Activated naive CD4-positive, alpha-beta T cell treated with anti-CD3 and anti-CD28 coated beads for 36 hours (primary cell): ENCODE results near the gene STAC2. TPM values are rescaled to one million over a fixed set of nuclear protein-coding genes. Genes with fewer than 3 reads are reported as not detected.
A peak's percentile ranks its signal among the peaks of the same experiment; 100 is the strongest.

Experiments
- CTCF ChIA-PET: fragments of 350-600 bp; sonication (Branson Sonifier 250); formaldehyde crosslinking; loops from one replicate; lab custom pipeline; 2021; ENCODE audit warnings: antibody characterized with exemption; lab: Charles Lee
- DNase-seq: peaks from one replicate; pipeline ENCODE4 v3.0.0-alpha.2; 2020
- H3K27ac Mint-ChIP-seq: one replicate; pipeline ENCODE4 v1.8.0; 2021; ENCODE audit warnings: mild to moderate bottlenecking, mixed read lengths
- H3K27me3 Mint-ChIP-seq: one replicate; pipeline ENCODE4 v1.8.0; 2021; ENCODE audit warnings: low read depth, mixed read lengths
- H3K36me3 Mint-ChIP-seq: one replicate; pipeline ENCODE4 v1.8.0; 2021; ENCODE audit warnings: low read depth, mixed read lengths
- H3K4me1 Mint-ChIP-seq: one replicate; pipeline ENCODE4 v1.8.0; 2021; ENCODE audit warnings: low read depth, mixed read lengths
- H3K4me3 Mint-ChIP-seq: one replicate; pipeline ENCODE4 v1.8.0; 2021; ENCODE audit warnings: mild to moderate bottlenecking, moderate library complexity, mixed read lengths
- H3K9me3 Mint-ChIP-seq: one replicate; pipeline ENCODE4 v1.8.0; 2021; ENCODE audit warnings: mixed read lengths
- intact Hi-C: fragments of 100-400 bp; cut with micrococcal nuclease; formaldehyde crosslinking; loops from one replicate; pipeline ENCODE4 v1.15.1; 2023
- total RNA-seq, 2 experiments: library from RNA; stranded (reverse); gene quantifications; one replicate each; pipeline ENCODE4 v1.2.3, GENCODE V29; 2021

Gene STAC2
- total RNA-seq, 2 experiments from 2014 or later: not detected

DNA sequence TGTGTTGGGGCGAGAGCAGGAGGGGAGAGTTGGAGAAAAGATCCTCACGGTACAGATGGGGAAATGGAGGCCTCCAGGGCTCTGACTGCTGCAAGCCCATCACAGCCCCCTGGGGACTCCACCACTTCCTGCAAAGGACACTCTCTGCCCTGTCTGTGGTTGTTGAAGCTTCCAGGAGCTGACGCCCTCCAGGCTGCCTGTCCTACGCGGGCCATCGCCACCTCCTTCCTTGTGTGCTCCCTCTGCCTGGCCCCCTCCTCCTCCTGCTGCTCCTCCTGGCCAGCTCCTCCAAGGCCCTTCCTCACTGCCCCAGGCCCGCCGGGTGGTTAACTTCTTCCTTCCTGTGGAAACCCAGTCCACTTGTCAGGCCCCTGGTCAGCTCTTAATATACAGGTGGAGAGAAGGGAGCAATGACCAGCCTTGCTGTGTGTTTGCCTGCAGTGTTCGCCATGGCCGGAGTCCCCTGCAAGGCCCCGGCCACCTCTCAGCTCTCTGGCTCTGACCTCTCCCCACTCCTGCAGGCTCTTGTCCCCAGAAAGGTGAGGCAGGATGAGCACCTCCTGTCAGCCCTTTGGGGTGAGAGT, 18.4 kb upstream of the STAC2 start:
- Mint-ChIP-seq H3K27ac (no peak overlapping the region), H3K9me3 (no peaks in the 10 kb centered on the region), H3K27me3 (no peaks in the 10 kb centered on the region), H3K4me1 (peaks cover 16% of the 10 kb centered on the region), H3K4me3 (no peak overlapping the region), H3K36me3 (no peaks in the 10 kb centered on the region)
- CTCF ChIA-PET: interaction anchor here (0.6 to 23.8 kb wide), 32 partner anchors 9 to 577 kb away, joined by 3 to 502 read pairs (median 4); partner anchors contain the start of genes PLXDC1 and RPL19
- DNase-seq: no peak
- intact Hi-C loops: loop anchor here (1.0 to 5.0 kb wide), 3 partner anchors 9 to 262 kb away; no protein-coding TSS in a partner anchor

DNA sequence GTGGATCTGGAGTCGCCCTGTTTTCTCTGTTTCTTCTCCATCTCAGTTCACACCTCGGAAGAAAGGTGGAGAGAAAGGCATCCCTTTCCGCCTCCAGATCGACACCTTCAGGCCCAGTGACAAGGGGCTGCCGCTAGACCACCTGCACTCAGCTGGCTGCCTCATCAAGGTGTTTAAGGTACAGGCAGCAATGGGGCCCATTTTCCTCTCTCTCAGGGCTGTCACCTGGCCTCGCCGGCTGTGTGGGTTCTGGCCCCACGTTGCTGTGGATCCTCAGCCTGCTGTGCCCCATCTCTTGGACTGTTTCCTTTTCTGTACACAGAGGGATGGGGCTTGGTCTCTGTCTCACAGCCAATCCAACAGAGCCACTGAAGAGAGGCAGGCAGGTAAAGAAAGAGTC, 17.4 kb upstream of the STAC2 start:
- no peak overlapping the region for H3K4me3 Mint-ChIP-seq
- no peak overlapping the region for H3K27ac Mint-ChIP-seq
- DNase-seq: no peak
- no peaks in the 10 kb centered on the region for H3K9me3 Mint-ChIP-seq
- H3K36me3 Mint-ChIP-seq: no peaks in the 10 kb centered on the region
- intact Hi-C loops: loop anchor here (5.0 kb wide), 1 partner anchor 261 kb away; no protein-coding TSS in a partner anchor
- H3K4me1 Mint-ChIP-seq: peaks cover 24% of the 10 kb centered on the region
- H3K27me3 Mint-ChIP-seq: no peaks in the 10 kb centered on the region
- CTCF ChIA-PET: interaction anchor here (0.6 to 23.8 kb wide), 7 partner anchors 10 to 304 kb away, joined by 3 to 502 read pairs (median 6); no protein-coding TSS in a partner anchor

DNA sequence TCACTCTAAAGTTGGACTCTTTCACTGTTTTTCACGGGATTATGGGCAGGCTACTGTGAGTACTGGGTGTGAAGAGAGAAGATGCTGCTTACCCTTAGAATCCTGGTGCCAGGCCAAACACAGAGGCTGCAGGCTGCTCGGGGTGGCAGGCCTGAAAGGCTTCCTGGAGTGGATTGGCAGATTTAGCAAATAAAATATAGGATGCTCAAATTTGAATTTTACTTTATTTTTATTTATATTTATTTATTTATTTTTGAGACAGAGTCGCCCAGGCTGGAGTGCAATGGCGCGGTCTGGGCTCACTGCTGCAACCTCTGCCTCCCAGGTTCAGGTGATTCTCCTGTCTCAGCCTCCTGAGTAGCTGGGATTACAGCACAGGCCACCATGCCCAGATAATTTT, 14.9 kb upstream of the STAC2 start:
- Mint-ChIP-seq H3K27ac (no peak overlapping the region), H3K27me3 (no peaks in the 10 kb centered on the region), H3K36me3 (no peaks in the 10 kb centered on the region), H3K4me3 (no peak overlapping the region), H3K4me1 (peaks cover 30% of the 10 kb centered on the region), H3K9me3 (no peaks in the 10 kb centered on the region)
- CTCF ChIA-PET: interaction anchor here (0.5 to 23.8 kb wide), 6 partner anchors 12 to 624 kb away, joined by 3 to 502 read pairs (median 4); partner anchors contain the start of gene IKZF3
- intact Hi-C loops: loop anchor here (5.0 kb wide), 1 partner anchor 258 kb away; no protein-coding TSS in a partner anchor
- DNase-seq: no peak

DNA sequence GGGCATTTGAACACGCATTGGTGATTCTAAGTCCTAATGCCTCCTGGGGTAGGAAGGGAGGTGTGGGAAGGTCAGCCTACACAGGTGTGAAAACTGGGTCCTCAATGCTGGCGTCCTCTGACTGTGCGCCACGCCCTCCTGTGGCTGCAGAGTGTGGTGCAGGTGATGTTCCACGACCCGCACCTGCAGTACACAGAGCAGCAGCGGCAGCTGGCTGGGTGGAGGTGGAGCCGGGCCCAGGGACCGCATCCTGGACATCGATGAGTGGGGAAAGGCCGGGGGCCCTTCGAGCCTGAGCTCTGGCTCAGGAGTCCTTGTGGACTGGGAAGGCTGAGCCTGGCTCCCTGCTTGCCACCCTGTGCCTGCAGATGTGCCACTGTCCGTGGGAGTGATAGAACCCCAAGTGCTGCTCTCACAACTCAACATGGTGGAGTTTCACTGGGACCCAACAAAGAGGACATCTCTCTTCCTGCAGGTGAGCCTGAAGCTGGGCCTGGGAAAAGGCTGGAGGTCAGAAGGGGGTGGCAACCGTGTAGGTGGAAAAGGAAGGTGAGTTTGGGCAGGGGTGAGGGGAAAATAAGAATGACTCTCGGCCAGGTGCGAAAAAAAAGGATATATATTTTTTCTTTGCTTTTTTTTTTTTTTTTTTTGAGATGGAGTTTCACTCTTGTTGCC, 14.0 kb upstream of the STAC2 start:
- H3K4me3 Mint-ChIP-seq: no peak overlapping the region

DNA sequence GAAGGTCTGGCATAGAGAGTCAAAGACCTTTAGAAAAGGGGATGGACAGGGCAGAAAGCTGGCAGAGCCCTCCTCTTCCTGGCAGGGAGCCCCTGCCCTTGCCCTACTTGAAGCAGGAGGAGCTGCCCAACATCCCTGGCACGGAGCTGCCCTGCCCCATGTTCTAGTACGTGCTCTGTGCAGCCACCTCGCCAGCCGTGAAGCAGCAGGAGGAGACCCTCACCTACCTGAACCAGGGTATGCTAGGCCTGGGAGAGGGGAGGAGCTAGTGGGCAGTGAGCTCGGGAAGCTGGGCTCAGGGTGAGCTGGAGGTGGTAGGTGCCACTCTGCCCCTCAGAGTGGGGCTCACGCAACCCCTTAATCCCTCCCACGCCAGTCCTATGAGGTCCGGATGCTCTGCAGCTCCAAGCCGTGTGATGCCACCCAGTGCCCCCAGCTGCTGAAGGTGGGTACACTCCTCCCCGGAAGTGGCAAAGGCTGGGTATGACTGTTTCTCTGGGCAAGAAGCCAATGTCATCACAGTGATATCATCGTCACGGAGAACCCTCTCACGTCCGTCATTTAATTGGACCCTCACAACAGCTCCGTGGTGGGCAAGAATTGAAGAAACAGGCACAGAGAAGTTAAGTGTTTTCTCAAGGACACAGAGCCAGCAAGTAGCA, 12.7 kb upstream of the STAC2 start:
- Mint-ChIP-seq H3K4me1 (peaks cover 25% of the 10 kb centered on the region), H3K9me3 (no peaks in the 10 kb centered on the region), H3K27me3 (no peaks in the 10 kb centered on the region), H3K4me3 (no peak overlapping the region), H3K27ac (peak overlapping the region; percentile 24), H3K36me3 (no peaks in the 10 kb centered on the region)
- intact Hi-C loops: loop anchor here (5.0 kb wide), 1 partner anchor 71 kb away; the partner anchor contains the start of gene ARL5C
- CTCF ChIA-PET: interaction anchor here (0.7 to 23.8 kb wide), 15 partner anchors 7 to 485 kb away, joined by 3 to 502 read pairs (median 5); partner anchors contain the start of genes ARL5C, PGAP3 and RPL19
- peak; percentile 83 for DNase-seq

More for the DNA sequence above, 14.0 kb upstream of the STAC2 start:
- no peaks in the 10 kb centered on the region for H3K27me3 Mint-ChIP-seq
- DNase-seq: peak; percentile 83
- CTCF ChIA-PET: interaction anchor here (0.9 to 23.8 kb wide), 7 partner anchors 9 to 74 kb away, joined by 3 to 502 read pairs (median 5); partner anchors contain the start of gene ARL5C
- no peaks in the 10 kb centered on the region for H3K36me3 Mint-ChIP-seq
- peaks cover 31% of the 10 kb centered on the region for H3K4me1 Mint-ChIP-seq
- no peaks in the 10 kb centered on the region for H3K9me3 Mint-ChIP-seq
- intact Hi-C loops: loop anchor here (5.0 kb wide), 2 partner anchors 72 to 257 kb away; partner anchors contain the start of gene ARL5C
- H3K27ac Mint-ChIP-seq: no peak overlapping the region

DNA sequence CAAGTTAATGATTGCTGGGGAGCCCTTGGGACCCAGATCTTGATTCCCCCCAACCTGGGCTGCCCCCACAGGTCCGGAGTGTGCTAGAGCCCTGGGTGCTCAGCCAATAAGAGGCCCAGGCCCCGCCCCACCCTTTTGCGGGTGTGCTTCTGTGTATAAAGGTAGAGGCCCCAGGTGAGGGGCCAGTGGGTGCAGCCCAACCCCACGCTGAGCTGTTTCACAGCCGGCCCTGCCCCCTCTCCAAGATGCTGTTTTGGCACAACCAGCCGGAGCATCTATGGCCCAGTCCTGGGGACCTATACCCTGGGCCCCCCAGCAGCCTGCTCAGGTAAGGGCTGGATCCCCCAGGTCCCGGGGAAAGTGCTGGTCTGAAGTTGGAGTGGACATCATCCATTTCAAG, 11.8 kb upstream of the STAC2 start:
- H3K4me1 Mint-ChIP-seq: peaks cover 25% of the 10 kb centered on the region

DNA sequence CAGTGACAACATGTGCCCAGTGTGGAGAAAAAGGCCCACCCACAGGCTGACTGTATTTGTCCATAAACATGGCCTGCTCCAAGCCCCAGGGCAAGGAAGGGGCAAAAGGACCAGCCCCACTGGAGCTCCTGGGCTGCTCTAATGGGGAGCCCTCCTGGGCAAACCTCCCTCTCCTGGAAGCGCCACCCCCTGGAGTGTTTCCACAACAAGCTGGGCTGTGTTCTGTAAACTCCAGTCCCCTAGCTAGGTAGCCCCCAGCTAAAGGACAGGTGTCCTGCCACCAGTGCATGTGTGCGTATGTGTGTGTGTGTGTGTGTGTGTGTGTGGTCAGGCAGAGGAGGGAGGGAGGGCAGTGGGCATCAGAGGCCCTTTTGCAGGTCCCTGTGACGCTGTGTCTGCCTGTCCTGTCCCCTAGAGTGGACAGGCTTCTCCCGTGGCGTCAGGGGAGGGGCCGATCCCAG, 11.3 kb upstream of the STAC2 start:
- Mint-ChIP-seq H3K36me3 (no peaks in the 10 kb centered on the region), H3K27me3 (peaks cover under 1% of the 10 kb centered on the region), H3K27ac (no peak overlapping the region), H3K9me3 (no peaks in the 10 kb centered on the region), H3K4me3 (no peak overlapping the region), H3K4me1 (peaks cover 29% of the 10 kb centered on the region)
- intact Hi-C loops: loop anchor here (5.0 kb wide), 1 partner anchor 70 kb away; the partner anchor contains the start of gene ARL5C
- DNase-seq: no peak
- CTCF ChIA-PET: interaction anchor here (1.0 to 23.8 kb wide), 10 partner anchors 8 to 254 kb away, joined by 3 to 502 read pairs (median 6); partner anchors contain the start of genes RPL19 and STAC2

More for the DNA sequence above, 11.8 kb upstream of the STAC2 start:
- CTCF ChIA-PET: interaction anchor here (0.7 to 23.8 kb wide), 12 partner anchors 7 to 255 kb away, joined by 3 to 502 read pairs (median 7); partner anchors contain the start of genes ARL5C and RPL19
- intact Hi-C loops: loop anchor here (5.0 kb wide), 1 partner anchor 70 kb away; the partner anchor contains the start of gene ARL5C
- Mint-ChIP-seq H3K4me3 (no peak overlapping the region), H3K27ac (no peak overlapping the region), H3K36me3 (no peaks in the 10 kb centered on the region), H3K27me3 (no peaks in the 10 kb centered on the region), H3K9me3 (no peaks in the 10 kb centered on the region)
- DNase-seq: no peak

DNA sequence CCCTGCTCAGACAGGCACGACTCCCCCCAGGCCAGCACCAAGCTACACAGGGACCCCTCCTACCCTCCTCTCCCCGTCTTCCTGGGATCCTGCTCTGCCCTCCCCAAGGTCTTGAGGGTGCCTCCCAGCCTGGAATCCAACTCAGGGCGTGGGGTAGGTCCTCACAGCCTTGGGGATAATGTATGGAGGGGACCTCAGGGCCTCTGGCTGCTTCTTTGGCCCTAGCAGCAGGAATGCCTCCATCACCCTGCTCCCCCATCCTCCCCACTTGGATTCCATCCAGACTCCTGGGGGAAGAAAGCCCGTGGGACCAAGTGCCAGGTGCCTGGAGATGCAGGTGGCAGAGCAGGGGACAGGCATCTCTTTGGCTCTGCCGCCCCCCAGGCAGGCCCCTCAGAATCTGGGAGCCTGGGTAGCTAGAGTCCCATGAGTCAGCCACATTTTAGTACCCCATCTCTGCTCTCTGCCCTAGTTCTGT, 10.7 kb upstream of the STAC2 start:
- no peaks in the 10 kb centered on the region for H3K36me3 Mint-ChIP-seq
- H3K27me3 Mint-ChIP-seq: peaks cover 2% of the 10 kb centered on the region
- peaks cover 34% of the 10 kb centered on the region for H3K4me1 Mint-ChIP-seq
- H3K27ac Mint-ChIP-seq: no peak overlapping the region
- DNase-seq: no peak
- CTCF ChIA-PET: interaction anchor here (0.5 to 23.8 kb wide), 23 partner anchors 9 to 1014 kb away, joined by 3 to 502 read pairs (median 5); partner anchors contain the start of genes FBXO47, RPL19 and STAC2
- no peaks in the 10 kb centered on the region for H3K9me3 Mint-ChIP-seq
- intact Hi-C loops: loop anchor here (5.0 kb wide), 1 partner anchor 69 kb away; the partner anchor contains the start of gene ARL5C
- no peak overlapping the region for H3K4me3 Mint-ChIP-seq

DNA sequence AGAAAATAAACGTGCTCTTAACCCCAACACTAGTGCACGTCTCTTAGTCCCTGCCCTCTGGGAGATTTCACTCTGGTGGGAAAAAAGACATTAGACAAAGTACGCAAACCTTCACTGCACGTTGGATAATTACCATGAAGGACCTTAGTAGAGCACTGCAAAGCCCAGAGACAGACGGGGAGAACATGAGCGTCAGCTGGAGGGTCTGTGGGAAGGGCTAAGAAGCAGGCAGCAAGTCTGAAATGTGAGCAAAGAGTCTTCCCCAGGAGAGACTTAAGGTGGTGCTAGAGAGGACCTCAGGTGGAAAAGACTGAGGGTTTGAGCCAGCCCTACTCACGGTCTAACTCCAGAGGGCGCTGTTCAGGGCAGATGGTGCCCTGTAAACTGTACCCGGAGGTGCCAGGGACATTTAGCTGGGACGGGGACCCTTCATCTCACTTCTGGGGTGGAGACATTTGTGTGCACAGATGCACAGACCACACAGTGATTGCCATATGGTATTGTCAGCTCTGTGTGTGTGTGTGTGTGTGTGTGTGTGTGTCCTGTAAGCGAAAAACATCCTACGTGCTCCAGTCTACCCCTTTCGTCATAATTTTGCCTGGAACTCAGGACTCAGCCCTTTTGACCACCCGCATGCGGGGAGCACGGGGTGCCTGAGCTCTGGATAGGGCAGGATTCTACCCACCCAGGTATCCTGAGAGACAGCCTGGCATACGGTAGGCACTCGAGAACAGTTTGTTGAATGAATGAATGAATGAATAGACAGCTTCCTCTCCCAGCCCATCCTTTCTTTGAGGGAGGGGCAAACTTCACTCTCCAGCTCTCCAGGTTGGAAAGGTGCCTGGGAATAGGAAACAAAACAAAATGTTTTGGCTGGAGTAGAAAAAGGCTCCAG, 10.1 kb upstream of the STAC2 start:
- Mint-ChIP-seq H3K4me1 (peaks cover 34% of the 10 kb centered on the region), H3K9me3 (no peaks in the 10 kb centered on the region), H3K27ac (no peak overlapping the region), H3K27me3 (peaks cover 2% of the 10 kb centered on the region), H3K4me3 (no peak overlapping the region), H3K36me3 (no peaks in the 10 kb centered on the region)
- intact Hi-C loops: loop anchor here (1.0 to 5.0 kb wide), 2 partner anchors 8 to 69 kb away; partner anchors contain the start of gene ARL5C
- CTCF ChIA-PET: interaction anchor here (0.5 to 23.8 kb wide), 25 partner anchors 9 to 1014 kb away, joined by 3 to 502 read pairs (median 5); partner anchors contain the start of genes FBXO47 and STAC2
- peak; percentile 76 for DNase-seq

DNA sequence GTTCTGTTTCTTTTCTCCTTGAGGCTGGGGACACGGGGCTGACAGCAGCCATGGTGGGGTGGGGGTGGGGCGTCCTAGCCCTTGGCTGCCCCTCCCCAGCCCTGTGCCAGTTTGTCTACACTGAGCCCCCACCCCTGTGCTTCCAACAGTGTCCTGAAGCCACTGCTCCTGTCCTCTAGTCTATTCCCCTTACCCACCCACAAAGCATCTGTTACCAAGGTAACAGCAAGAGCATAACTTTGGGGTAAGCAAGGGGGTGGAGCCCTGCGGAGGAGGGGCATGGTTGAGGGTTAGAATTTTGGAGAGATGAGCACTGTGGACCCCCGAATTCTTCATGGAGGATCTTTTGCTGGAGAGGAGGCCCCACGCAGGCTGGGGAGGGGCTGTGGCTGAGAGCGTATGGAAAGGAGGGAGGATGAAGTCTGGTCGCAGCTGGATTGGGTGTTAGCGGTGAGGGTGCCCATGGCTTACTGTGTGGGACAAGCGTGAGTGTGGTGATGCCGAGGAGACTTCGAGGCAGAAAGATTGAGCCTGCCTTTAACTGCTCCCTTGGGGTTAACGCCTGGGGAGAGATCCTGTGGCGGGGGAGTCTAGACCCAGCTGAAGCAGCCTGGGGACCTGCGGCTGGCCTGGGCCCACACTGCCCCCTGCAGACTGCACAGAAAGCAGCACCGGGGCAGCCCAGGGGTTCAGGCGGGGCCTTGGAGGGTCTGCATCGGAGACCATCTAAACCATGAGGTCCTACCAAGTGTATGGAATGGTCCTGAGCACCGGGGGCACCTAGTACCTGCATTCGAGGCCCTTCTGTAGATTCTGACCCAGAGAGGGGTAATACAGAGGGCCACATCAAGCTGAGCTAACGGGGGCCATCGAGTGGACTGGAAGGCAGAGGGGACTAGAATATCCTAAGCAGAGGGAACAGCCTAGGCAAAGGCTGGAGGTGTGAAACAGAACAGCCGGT, 6.1 kb upstream of the STAC2 start:
- no peaks in the 10 kb centered on the region for H3K36me3 Mint-ChIP-seq
- intact Hi-C loops: loop anchor here (1.0 kb wide), 1 partner anchor 25 kb away; no protein-coding TSS in a partner anchor
- no peaks in the 10 kb centered on the region for H3K9me3 Mint-ChIP-seq
- peak; percentile 64 for DNase-seq
- H3K27ac Mint-ChIP-seq: no peak overlapping the region
- peaks cover 15% of the 10 kb centered on the region for H3K27me3 Mint-ChIP-seq
- peaks cover 12% of the 10 kb centered on the region for H3K4me1 Mint-ChIP-seq
- CTCF ChIA-PET: interaction anchor here (0.6 to 23.8 kb wide), 14 partner anchors 8 to 833 kb away, joined by 3 to 502 read pairs (median 6); partner anchors contain the start of gene RPL19
- peak overlapping the region; percentile 11 for H3K4me3 Mint-ChIP-seq
